Hepatocyte (in vitro differentiated cells): ENCODE data around the gene PDE3B. TPM values are rescaled to one million over a fixed set of nuclear protein-coding genes. Genes with fewer than 3 reads are reported as not detected.

Experiments
- DNase-seq: peaks from one replicate; pipeline ENCODE4 v3.0.0-alpha.2; 2016; ENCODE audit warnings: low spot score
- H2AFZ ChIP-seq: fragments of 200-600 bp; sonication (generic); 2 replicates; pipeline ENCODE4 v1.6.0; 2016; ENCODE audit warnings: antibody characterized with exemption, mild to moderate bottlenecking
- H3K27ac ChIP-seq: fragments of 200-600 bp; sonication (generic); 2 replicates; pipeline ENCODE4 v1.5.1; 2016; ENCODE audit warnings: mild to moderate bottlenecking
- H3K27me3 ChIP-seq: fragments of 200-600 bp; sonication (generic); 2 replicates; pipeline ENCODE4 v1.6.1; 2016
- H3K36me3 ChIP-seq: fragments of 200-600 bp; sonication (generic); replicated peaks from 2 replicates; pipeline ENCODE4 v1.5.1; 2016; ENCODE audit warnings: low read depth; ENCODE audit not compliant: insufficient read depth
- H3K4me1 ChIP-seq: fragments of 200-600 bp; sonication (generic); 2 replicates; pipeline ENCODE4 v1.5.1; 2016; ENCODE audit warnings: mild to moderate bottlenecking, moderate library complexity; ENCODE audit not compliant: insufficient read depth
- H3K4me2 ChIP-seq: fragments of 200-600 bp; sonication (generic); 2 replicates; pipeline ENCODE4 v1.6.0; 2016
- H3K4me3 ChIP-seq: fragments of 200-600 bp; sonication (generic); 2 replicates; pipeline ENCODE4 v1.5.1; 2016; ENCODE audit warnings: mild to moderate bottlenecking
- H3K79me2 ChIP-seq: fragments of 200-600 bp; sonication (generic); 2 replicates; pipeline ENCODE4 v1.6.0; 2017; ENCODE audit warnings: mild to moderate bottlenecking
- H3K9me2 ChIP-seq: fragments of 200-600 bp; sonication (generic); replicated peaks from 2 replicates; pipeline ENCODE4 v1.6.0; 2017; ENCODE audit warnings: mild to moderate bottlenecking; ENCODE audit not compliant: insufficient read depth
- H3K9me3 ChIP-seq: fragments of 200-600 bp; sonication (generic); 2 replicates; pipeline ENCODE4 v1.5.1; 2016; ENCODE audit warnings: low read depth, mild to moderate bottlenecking
- H4K20me1 ChIP-seq: fragments of 200-600 bp; sonication (generic); 2 replicates; pipeline ENCODE4 v1.6.0; 2016; ENCODE audit warnings: mild to moderate bottlenecking; ENCODE audit not compliant: insufficient read depth, poor library complexity, severe bottlenecking
- CTCF ChIP-seq: fragments of 200-600 bp; sonication (generic); IDR thresholded peaks from 2 replicates; pipeline ENCODE4 v1.5.1; 2016; ENCODE audit warnings: antibody characterized with exemption, mild to moderate bottlenecking; ENCODE audit not compliant: poor library complexity
- EZH2 ChIP-seq: fragments of 200-600 bp; sonication (generic); IDR thresholded peaks from 2 replicates; pipeline ENCODE4 v1.6.1; 2016; ENCODE audit warnings: antibody characterized with exemption, mild to moderate bottlenecking, borderline replicate concordance
- EZH2phosphoT487 ChIP-seq: fragments of 200-600 bp; sonication (generic); IDR thresholded peaks from one replicate; pipeline ENCODE4 v1.6.1; 2018; ENCODE audit warnings: antibody characterized with exemption, mild to moderate bottlenecking, low read depth, moderate library complexity; ENCODE audit not compliant: unreplicated experiment, severe bottlenecking
- WGBS: methylation state at CpG from one replicate; pipeline ENCODE4 v1.1.6; 2016; ENCODE audit warnings: low lambda C conversion rate; ENCODE audit errors: missing lambda C conversion rate; 5-methylcytosine and 5-hydroxymethylcytosine counted together
- polyA plus RNA-seq: library from polyadenylated mRNA; unstranded; fragments of >200 nt; fragmentation: Nextera tagmentation; extraction: Ambion mirVana; gene quantifications from 2 replicates; pipeline ENCODE4 v1.2.1, GENCODE V29; 2016
- total RNA-seq: library from RNA; depleted of rRNA; stranded (reverse); fragments of >200 nt; gene quantifications from 2 replicates; pipeline ENCODE4 v1.2.3, GENCODE V29; 2014

PDE3B gene
- total and polyA plus RNA-seq, 2 experiments from 2014 or later = 15.8 to 46.3 TPM

- no peak for TF ChIP-seq EZH2
- TF ChIP-seq EZH2phosphoT487 = no peak
Observed at GRCh38 chr11:14854057-14854456, 210.5 kb downstream of the PDE3B start.

GRCh38 chr11:14855890-14856289 lies 212.3 kb downstream of the PDE3B start:
- no peak overlapping the region for H3K4me3 ChIP-seq
- 88% methylated on average over 1 of the region's 1 CpG for WGBS
- TF ChIP-seq EZH2phosphoT487 (no peak), CTCF (no peak), EZH2 (no peak)

More at GRCh38 chr11:14854057-14854456, 210.5 kb downstream of the PDE3B start:
- H3K27ac ChIP-seq = no peak overlapping the region
- H3K79me2 ChIP-seq = no peaks in the 10 kb centered on the region
- no peak for DNase-seq
- H3K4me3 ChIP-seq = no peak overlapping the region
- H3K4me1 ChIP-seq = no peaks in the 10 kb centered on the region
- H4K20me1 ChIP-seq = no peaks in the 10 kb centered on the region
- no peaks in the 10 kb centered on the region for H3K9me3 ChIP-seq
- no peaks in the 10 kb centered on the region for H3K9me2 ChIP-seq
- no peaks in the 10 kb centered on the region for H3K27me3 ChIP-seq
- no peak overlapping the region for H3K4me2 ChIP-seq
- no peak overlapping the region for H2AFZ ChIP-seq
- H3K36me3 ChIP-seq = no peaks in the 10 kb centered on the region

GRCh38 chr11:14857621-14858020 lies 214.0 kb downstream of the PDE3B start:
- Histone ChIP-seq H2AFZ (no peak overlapping the region), H3K4me3 (no peak overlapping the region), H3K27ac (no peak overlapping the region), H3K9me3 (no peaks in the 10 kb centered on the region), H3K4me2 (no peak overlapping the region), H3K36me3 (no peaks in the 10 kb centered on the region), H3K79me2 (no peaks in the 10 kb centered on the region), H3K4me1 (no peaks in the 10 kb centered on the region), H3K9me2 (no peaks in the 10 kb centered on the region), H3K27me3 (no peaks in the 10 kb centered on the region), H4K20me1 (no peaks in the 10 kb centered on the region)
- WGBS = 90% methylated on average over 3 of the region's 3 CpGs
- DNase-seq = no peak
- TF ChIP-seq CTCF = no peak
- no peak for TF ChIP-seq EZH2phosphoT487
- TF ChIP-seq EZH2 = no peak

More at GRCh38 chr11:14855890-14856289, 212.3 kb downstream of the PDE3B start:
- no peaks in the 10 kb centered on the region for H3K79me2 ChIP-seq
- H3K4me1 ChIP-seq = no peaks in the 10 kb centered on the region
- H2AFZ ChIP-seq = no peak overlapping the region
- no peak overlapping the region for H3K4me2 ChIP-seq
- H4K20me1 ChIP-seq = no peaks in the 10 kb centered on the region
- H3K36me3 ChIP-seq = no peaks in the 10 kb centered on the region
- no peaks in the 10 kb centered on the region for H3K27me3 ChIP-seq
- DNase-seq = no peak
- no peak overlapping the region for H3K27ac ChIP-seq
- no peaks in the 10 kb centered on the region for H3K9me2 ChIP-seq
- H3K9me3 ChIP-seq = no peaks in the 10 kb centered on the region

GRCh38 chr11:14858404-14858803 lies 214.8 kb downstream of the PDE3B start:
- TF ChIP-seq EZH2phosphoT487 (no peak), CTCF (no peak), EZH2 (no peak)
- H3K4me1 ChIP-seq = no peaks in the 10 kb centered on the region
- H3K36me3 ChIP-seq = no peaks in the 10 kb centered on the region
- no peaks in the 10 kb centered on the region for H3K27me3 ChIP-seq
- no peaks in the 10 kb centered on the region for H3K9me3 ChIP-seq
- no peaks in the 10 kb centered on the region for H3K9me2 ChIP-seq
- H2AFZ ChIP-seq = no peak overlapping the region
- H3K27ac ChIP-seq = no peak overlapping the region
- no peaks in the 10 kb centered on the region for H4K20me1 ChIP-seq
- DNase-seq = no peak
- H3K4me3 ChIP-seq = no peak overlapping the region
- 100% methylated on average over 1 of the region's 1 CpG for WGBS
- no peak overlapping the region for H3K4me2 ChIP-seq
- no peaks in the 10 kb centered on the region for H3K79me2 ChIP-seq
